HuH-7.5 (cell line): ENCODE data around the gene TRAPPC2L.
"Not testable (repeated sequence)": the region's sequence is repeated elsewhere in the genome, so short reads cannot be mapped to it uniquely, and the experiment has no call there.

Source experiments
- DNase-seq: peaks from one replicate; pipeline ENCODE4 v3.0.0; 2011; ENCODE audit warnings: low spot score

Gene TRAPPC2L

DNA sequence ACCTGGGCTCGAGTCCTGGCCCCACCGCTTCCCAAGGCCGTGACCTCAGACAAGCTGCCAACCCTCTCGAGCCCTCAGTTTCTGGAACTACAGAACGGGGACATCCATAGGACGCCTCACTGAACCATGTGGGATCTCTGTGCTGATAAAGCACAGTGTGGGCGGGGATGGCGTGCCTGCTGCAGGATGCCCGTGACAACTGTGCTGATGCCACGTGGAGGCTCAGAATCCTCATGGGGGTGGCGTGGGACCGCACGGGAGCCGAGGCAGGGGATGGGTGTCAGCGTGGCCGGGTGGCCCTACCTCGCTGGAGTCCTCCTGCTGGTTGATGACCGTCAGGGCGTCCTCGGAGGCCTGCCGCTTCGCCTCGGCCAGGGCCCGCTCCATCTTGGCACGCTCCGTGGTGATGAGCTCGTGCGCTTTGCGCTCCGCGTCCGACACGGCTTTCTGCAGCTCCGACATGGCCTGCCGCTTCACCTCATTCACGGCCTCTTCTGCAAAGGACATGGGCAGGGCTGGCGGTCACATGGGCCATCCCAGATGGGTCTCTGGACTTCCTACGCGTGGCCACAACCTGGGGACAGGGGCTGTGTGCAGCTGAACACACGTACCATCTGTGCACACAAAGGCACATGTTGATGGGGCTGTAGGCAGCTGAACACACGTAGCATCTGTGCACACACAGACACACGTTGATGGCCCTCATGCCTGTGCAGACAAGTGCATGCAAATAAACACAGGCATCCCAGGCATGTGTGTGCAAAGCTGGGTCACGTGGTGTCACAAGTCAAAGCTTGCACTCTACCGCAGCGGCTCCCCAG is 22.2 kb downstream of the TRAPPC2L start:
- no peak for DNase-seq

DNA sequence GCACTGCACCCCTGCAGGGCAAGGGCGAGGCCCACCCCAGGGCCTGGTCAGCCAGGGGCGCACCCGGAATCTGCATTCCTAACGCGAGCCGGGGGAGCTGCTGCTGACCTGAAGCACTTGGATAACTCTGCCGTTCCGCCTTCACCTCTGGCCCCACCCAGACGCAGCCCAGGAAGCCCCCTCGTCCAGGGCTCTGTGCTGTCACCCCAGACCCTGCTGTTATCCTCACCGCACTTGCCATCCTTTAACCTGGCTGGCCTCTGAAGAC is 22.8 kb downstream of the TRAPPC2L start:
- no peak for DNase-seq

- no peak for DNase-seq
Observed at GRCh38 chr16:88880226-88881006, 23.5 kb downstream of the TRAPPC2L start.

DNA sequence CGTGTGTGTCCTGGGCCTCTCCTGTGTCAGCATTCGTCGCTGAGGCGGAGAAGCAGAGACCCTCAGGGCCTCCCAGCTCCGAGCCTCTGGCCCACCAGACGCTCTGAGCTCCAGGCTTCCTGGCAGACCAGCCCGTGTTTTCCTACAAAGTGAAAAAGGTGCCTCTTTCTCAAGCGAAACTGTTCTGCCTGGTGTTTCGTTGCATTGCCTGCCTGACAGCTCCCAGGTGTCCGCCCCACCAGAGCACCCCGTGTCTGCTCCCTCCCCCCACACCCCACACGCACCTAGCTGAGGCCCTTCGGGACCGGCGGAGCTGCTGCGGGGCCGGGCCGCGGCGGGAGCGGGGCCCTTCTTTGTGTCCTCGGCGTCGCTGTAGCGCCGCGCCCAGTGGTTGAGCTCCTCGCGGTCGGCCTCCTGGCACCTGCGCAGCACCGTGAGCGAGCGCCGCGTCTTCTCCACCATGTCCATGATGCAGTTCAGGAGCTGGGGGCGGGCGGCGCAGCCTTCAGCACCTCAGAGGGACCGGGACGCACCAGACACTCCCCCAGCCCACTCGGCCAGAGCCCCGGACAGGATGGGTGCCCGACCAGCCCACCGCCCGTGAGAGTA is 24.2 kb downstream of the TRAPPC2L start:
- DNase-seq: no peak

- no peak for DNase-seq
Observed at GRCh38 chr16:88881675-88882357, 24.9 kb downstream of the TRAPPC2L start.

DNA sequence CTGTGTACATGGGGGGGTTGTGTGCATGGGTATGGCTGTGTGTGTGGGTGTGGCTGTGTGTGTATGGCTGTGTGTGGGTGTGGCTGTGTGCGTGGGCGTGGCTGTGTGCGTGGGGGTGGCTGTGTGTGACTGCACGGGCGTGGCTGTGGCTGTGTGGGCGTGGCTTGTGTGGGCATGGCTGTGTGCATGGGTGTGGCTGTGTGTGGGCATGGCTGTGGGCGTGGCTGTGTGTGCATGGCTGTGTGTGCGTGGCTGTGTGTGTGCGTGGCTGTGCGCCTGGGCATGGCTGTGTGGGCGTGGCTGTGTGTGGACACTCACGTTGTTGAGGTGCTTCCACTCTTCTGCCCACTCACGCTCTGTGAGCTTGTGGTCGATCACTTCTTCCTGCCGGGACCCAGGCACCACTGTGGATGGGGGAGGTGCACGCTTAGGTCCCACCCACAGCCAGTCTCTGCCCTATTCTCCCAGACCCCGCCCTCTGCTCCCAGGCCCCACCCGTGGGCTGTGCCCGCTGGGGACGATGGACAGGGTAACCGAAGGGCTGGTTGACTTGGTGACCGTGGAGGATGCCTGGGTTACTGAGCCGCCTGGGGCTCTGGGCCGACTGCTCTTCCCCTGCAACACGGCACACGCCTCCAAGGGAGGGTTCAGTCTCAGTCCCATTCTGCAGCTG is 25.6 kb downstream of the TRAPPC2L start:
- DNase-seq: no peak

DNA sequence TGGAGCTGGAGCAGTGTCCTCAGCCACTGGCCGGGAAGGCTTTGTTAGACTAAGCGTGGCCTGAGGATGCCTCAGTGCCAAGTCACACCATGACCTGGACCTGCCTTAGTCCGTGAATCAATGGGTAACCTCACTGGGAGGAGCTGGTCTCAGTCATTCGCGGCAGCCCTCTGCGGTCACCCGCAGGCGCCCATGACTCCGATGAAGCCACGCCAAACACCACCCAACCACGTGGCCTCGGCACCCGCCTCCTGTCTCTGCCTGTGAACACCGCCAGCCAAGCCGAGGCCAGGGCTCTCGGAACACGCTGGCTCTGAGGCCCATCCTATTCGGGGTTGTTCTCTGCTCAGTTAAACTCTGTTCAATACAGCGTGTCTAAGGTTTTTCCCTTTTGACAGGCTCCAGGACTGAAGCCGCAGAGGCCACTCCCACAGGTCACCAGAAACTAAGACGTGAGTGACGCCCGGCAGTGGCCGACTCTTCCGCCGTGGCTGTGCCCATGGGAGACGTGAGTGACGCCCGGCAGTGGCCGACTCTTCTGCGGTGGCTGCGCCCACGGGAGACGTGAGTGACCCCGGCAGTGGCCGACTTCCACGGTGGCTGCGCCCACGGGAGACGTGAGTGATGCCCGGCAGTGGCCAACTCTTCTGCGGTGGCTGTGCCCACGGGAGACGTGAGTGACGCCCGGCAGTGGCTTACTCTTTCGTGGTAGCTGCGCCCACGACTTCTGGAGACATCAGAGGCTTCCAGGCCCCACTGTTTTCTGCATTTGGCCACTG is 26.4 kb downstream of the TRAPPC2L start:
- no peak for DNase-seq

- no peak for DNase-seq
Observed at GRCh38 chr16:88883946-88884345, 27.0 kb downstream of the TRAPPC2L start.

DNA sequence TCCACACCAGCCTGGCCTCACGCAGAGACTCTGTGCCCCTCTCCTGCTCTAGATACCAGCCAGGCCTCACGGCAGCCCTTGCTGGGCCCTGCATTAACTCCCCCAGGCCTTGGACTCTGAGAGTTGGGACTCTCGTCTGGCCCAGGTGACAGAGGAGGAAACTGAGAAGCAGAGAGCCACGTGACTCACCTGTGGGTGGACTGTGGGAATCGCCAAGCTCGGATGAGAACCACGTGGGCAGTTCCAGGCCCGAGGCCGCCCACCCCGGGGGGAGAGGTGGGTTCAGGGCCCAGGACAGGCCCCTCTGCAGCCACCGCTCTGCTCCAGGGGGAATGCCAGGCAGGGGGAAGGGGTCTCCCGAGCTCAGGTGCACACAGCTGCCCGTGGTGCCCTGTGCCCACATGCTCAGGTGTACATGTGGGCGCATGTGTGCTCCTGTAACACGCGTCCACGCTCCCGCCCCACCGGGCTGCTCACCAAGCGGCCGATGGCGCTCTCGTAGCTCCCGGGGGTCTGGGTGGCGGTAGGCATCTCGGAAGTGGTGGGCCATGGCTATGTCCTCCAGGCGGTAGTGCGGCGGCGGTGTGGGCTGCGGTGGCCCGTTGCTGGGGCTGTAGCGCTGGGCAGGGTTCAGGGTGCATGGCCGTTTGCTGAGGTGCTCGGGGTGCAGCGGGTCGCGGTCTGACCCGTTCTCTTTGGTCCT is 27.8 kb downstream of the TRAPPC2L start:
- DNase-seq: no peak

- DNase-seq: no peak
Observed at GRCh38 chr16:88885693-88886280, 28.9 kb downstream of the TRAPPC2L start.

DNA sequence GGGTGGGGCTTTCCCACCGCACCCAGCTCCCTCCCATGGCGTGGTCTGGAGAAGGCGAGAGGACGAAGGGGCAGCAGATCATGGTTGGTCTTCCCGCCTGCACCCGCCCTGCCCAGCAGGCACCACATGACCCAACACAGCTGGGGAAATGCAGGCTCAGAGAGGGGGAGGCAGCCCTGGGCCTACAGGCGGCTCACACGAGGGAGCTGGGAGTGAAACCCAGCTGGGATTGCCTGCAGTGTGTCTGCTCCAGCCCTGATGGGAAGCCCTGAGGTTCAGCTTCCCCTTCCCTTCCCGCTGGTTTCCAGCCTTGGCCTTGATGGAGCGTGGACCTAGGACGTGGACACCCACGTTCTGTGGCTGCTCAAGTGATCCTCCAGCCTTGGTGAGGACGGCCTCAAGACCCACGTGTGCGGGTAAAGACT is 29.5 kb downstream of the TRAPPC2L start:
- DNase-seq: no peak

- no peak for DNase-seq
Observed at GRCh38 chr16:88886845-88887521, 30.1 kb downstream of the TRAPPC2L start.

GRCh38 chr16:88888057-88888456 is 31.1 kb downstream of the TRAPPC2L start:
- DNase-seq: no peak

DNA sequence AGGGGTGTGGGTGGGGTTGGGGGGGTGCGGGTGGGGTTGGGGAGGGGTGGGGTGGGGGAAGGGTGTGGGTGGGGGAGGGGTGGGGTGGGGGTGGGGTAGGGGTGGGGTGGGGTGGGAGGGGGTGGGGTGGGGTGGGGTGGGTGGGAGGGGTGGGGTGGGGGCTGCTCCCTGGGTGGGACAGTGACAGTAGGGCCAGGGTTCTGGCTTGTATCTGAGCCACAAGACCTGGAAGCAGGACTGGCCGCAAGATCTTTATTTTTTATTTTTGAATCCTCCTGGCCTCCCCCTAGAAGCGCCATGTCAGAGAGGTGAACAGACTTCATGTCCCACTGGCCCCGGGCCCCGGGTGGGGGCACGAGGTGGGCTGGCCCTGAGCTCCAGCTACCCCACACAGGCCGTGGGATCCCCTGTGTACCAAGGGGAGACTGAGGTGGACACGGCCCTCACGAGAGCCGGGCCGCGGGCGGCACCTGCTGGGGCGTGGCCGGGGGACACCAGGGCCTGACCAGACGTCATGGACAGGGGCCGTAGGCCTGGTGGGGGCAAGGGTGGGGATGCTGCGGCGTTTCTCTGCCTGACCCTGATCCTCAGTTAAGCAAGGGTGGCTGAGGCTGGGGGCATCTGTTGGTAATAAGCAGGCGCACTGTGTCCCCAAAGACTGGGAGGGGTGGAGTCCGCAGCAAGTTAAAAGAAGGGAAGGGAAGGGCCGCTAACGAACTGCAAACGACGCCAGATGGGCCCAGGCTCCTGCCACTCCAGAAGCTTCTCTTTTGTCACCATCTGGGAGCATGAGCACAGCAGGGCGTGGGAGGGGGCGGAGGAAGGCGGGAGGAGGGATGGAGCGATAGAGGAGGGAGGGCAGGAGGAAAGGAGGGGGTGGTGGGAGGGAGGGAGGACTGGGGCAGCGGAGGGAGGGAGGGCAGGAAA is 31.8 kb downstream of the TRAPPC2L start:
- no peak for DNase-seq

DNA sequence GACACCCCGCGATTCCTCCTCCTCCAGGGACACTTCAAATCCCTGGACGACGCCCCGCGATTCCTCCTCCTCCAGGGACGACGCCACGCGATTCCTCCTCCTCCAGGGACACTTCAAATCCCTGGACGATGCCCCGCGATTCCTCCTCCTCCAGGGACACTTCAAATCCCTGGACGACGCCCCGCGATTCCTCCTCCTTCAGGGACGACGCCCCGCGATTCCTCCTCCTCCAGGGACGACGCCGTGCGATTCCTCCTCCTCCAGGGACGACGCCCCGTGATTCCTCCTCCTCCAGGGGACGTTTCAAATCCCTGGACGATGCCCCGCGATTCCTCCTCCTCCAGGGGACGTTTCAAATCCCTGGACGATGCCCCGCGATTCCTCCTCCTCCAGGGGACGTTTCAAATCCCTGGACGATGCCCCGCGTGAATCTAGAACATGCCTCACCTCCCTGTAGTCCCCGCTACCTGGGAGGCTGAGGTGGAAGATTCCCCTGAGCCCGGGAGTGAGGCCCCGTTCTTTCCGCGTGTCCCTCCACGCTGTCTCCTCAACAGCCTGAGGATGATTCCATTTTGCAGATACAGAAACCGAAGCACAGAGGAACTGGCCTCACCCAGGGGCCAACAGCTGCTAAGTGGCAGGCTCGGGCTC is 32.9 kb downstream of the TRAPPC2L start:
- DNase-seq: not testable (repeated sequence)

DNA sequence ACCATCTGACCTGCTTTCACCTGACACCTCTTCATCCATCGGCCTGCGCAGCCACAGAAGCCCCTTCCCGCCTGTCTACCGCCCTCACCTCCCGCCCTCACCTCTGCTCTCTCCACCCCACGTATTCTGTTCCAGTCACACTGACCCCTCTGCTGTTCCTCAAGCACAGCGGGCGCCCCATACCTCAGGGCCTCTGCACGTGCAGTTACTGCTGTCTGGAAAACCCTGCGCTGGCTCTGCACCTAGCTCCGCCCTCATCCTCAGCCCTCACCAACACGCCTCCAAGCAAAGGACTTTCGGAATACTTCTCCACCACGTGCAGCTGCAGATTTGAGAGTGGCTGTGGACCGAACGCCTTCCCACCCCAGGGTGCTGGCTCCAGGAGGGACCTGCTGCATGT is 34.2 kb downstream of the TRAPPC2L start:
- no peak for DNase-seq

DNA sequence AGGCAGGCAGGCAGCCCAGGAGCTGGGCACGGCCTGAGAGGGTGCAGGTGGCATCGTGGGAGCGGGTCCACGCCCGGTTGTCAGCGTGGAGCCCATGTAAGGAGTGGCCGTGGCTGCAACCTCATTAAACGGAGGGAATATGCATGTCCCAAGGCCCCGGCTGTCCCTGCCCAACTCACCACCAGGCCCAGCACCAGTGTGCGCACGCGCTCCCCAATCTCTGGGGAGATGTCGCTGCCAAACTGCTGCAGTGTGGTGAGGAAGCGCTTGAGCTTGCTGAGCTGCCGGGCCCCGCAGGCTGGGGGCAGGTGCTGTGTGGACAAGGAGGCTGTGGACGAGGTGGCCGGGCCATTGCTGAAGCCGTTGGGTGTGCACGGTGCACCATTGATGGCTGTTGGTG is 35.1 kb downstream of the TRAPPC2L start:
- no peak for DNase-seq
